Measurements from ENCODE around the gene WDR38.
"Not testable (repeated sequence)": the region's sequence is repeated elsewhere in the genome, so short reads cannot be mapped to it uniquely, and the experiment has no call there.

Gene WDR38

DNA sequence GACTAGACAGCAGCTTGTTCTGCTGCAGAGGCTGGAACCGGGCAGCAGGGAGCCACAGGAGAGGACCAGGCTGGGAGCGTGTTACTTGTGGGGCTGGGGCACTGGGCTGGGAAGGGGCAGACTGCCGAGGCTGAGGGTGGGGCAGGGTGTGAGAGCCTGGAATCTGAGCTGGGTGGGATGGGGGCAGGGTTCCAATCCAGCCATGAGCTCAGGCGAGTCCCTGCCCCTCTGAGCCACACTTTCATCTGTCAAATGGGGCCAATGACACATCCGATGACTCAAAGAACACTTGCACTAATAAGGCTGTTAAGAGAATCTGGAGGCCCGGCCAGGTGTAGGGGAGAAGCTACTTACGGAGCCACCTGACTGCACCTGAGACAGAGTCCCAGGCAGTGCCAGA is 18.7 kb upstream of the WDR38 start:
- DNase-seq (ENCODE audit: low spot score): no peak

GRCh38 chr9:124835026-124835557 is 18.2 kb upstream of the WDR38 start:
- DNase-seq (ENCODE audit: low spot score): peak; percentile 71

- DNase-seq (ENCODE audit: low spot score): not testable (repeated sequence)
Measured at GRCh38 chr9:124838132-124838531, 15.1 kb upstream of the WDR38 start.

DNA sequence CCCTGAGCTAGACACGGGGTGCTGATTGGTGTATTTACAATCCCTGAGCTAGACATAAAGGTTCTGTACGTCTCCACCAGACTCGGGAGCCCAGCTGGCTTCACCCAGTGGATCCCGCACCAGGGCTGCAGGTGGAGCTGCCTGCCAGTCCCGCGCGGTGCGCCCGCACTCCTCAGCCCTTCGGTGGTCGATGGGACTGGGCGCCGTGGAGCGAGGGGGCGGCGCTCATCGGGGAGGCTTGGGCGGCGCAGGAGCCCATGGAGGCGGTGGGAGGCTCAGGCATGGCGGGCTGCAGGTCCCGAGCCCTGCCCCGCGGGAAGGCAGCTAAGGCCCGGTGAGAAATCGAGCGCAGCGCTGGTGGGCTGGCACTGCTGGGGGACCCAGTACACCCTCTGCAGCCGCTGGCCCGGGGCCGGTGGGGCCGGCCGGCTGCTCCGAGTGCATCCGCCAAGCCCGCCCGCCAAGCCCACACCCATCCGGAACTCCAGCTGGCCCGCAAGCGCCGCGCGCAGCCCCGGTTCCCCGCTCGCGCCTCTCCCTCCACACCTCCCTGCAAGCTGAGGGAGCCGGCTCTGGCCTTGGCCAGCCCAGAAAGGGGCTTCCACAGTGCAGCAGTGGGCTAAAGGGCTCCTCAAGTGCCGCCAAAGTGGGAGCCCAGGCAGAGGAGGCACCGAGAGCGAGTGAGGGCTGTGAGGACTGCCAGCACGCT is 14.5 kb upstream of the WDR38 start:
- not testable (repeated sequence) for DNase-seq (ENCODE audit: low spot score)

GRCh38 chr9:124839612-124840299 is 13.5 kb upstream of the WDR38 start:
- peak; percentile 66 for DNase-seq (ENCODE audit: low spot score)

GRCh38 chr9:124840300-124840833 is 12.9 kb upstream of the WDR38 start:
- DNase-seq (ENCODE audit: low spot score): no peak

DNA sequence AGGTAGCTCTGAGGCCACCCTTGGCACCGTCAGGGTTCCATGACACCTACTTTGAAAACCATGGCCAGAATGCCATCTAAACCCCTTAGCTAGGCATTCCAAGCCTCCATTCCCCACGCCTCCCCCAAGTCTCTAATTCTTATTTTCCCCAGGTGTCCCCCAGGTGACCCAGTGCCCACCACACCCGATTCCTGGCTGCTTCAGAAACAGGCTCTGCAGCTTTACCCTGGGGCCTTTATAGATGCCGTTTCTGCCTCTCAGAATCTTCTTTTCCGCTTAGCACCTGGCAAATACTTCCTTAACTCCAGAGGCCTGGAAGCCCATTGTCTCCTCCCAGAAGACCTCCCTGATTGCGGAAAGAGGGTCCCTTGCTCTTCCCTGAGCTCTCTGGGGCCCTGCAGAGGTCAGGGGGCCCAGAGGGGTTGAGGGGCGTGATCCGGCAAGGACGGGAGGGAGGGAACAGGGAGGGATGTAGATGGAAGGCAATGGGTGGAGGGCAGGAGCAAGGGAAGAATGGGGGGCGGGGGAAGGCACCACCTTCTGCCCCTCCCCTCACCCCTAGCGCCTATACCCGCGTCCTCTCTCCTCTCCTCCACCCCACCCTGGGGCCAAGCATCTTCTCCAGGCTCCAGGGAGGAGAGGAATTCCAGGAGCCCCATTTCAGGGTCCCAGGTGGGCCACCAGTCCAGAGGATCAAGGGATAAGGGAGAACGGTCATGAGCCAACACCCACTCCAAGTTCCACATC is 12.0 kb upstream of the WDR38 start:
- DNase-seq (ENCODE audit: low spot score): no peak

DNA sequence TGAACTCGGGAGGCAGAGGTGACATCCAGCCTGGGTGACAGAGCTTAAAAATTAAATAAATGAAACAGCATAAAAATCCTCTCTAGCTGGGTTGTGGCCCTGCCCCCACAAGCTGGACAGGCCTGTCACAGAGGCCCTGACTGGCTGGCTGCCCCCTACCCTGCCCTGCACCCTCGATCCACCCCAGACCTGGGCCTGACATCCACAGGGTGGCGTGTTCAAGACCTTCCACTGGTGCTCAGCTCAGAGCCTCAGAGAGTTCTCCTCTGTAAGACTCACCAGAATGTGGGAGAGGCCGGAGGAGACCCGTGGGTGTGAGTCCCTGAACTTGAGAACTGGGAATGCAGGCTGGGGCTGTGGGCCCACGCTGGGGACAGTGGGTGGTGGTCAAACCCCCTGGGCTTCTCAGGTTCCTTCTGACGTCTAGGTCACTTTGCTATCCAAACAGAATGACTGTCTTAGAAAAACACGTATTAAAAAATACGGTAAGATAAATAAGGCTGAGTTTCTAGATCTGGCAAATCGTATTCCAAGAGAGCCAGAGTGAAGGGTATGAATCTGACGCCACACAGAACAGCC is 9.7 kb upstream of the WDR38 start:
- DNase-seq (ENCODE audit: low spot score): no peak

DNA sequence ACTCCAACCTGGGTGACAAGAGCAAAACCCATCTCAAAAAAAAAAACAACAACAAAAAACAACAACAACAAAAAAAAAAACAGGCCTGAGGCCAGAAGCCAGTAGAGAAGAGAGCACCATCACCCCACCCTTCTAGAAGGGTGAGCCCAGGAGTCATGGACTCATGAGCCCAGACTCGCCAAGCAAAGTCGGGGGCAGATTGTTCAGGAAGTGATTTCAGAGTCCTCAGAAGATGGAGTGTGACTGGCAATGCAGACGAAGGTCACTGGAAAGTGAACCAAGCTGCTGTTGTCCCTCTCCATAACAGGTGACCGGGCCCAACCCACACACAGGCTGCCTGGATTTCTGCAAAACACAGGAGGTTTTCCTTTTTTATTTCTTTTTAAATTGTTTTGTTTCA is 9.0 kb upstream of the WDR38 start:
- no peak for DNase-seq (ENCODE audit: low spot score)

- not testable (repeated sequence) for DNase-seq (ENCODE audit: low spot score)
Measured at GRCh38 chr9:124846467-124846866, 6.8 kb upstream of the WDR38 start.

GRCh38 chr9:124846969-124847368 is 6.3 kb upstream of the WDR38 start:
- no peak for DNase-seq (ENCODE audit: low spot score)

- no peak for DNase-seq (ENCODE audit: low spot score)
Measured at GRCh38 chr9:124849801-124850200, 3.5 kb upstream of the WDR38 start.

DNA sequence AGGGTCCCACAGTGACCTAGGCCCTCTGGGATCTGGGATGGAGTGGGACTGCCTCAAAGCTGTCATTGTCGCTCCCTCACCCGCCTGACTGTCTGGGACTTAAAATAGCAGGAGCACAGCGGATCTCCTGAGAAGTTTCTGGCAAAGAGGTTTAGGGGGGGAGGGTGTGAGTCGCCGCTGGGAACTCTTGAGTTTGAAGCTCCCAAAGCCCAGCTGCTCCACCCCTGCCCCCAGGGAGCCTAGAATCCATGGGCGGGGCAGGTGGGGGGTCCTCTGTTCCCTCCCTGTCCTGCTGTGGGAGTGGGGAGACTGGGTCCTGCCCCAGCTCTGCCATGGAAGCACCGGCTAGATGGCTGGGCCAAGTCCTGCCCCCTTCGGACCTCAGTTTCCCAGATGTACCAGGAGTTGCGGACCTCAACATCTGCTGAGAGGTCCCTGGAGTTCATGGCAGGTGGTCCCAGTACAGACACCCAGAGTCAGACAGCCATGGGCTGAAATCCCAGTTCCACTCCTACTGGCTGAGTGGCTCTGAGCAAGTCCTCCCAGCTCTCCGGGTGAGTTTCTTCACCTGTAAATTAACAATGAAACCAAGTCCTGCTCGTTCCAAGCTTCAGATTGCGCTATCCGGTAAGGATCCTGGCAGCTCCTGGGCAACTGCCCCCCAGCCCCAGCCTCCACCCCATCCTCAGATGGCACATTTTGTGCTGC is 985 bp upstream of the WDR38 start:
- DNase-seq (ENCODE audit: low spot score): no peak

- no peak for DNase-seq (ENCODE audit: low spot score)
Measured at GRCh38 chr9:124853605-124854143, 414 bp downstream of the WDR38 start.

GRCh38 chr9:124854161-124854560 is 901 bp downstream of the WDR38 start:
- no peak for DNase-seq (ENCODE audit: low spot score)

DNA sequence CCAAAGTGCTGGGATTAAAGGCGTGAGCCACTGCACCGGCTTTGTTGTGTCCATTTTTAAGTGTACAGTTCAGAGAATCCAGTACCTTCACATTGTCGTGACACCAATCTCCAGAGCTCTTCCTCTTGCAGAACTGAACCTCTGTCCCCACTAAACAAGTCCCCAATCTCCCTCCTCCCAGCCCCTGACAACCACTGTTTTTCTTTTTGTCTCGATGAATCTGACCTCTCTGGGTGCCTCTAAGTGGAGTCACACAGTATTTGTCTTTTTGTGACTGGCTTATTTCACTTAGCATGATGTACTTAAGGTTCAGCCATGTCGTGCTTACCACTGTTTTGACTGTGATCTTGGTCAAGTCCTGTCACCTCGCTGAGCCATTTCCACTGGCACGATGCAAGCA is 1.6 kb downstream of the WDR38 start:
- no peak for DNase-seq (ENCODE audit: low spot score)

DNA sequence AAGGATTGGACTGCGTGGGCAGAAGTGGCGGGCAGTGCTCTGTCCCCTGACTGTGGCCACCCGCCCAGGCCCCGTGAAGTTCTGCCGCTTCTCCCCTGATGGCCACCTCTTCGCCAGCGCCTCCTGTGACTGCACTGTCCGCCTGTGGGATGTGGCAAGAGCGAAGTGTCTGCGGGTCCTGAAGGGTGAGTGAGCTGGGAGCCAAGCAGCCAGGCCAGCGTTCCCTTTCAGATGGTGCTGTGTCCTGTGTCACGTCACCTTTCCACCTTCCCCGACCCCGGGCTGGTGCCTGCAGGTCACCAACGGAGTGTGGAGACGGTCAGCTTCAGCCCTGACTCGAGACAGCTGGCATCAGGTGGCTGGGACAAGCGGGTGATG is 2.3 kb downstream of the WDR38 start:
- DNase-seq (ENCODE audit: low spot score): no peak

- DNase-seq (ENCODE audit: low spot score): no peak
Measured at GRCh38 chr9:124855944-124856765, 2.9 kb downstream of the WDR38 start.

GRCh38 chr9:124857533-124858162 is 4.4 kb downstream of the WDR38 start:
- DNase-seq (ENCODE audit: low spot score): no peak

Measured in HuH-7.5 (cell line).